Measurements from ENCODE around the gene LMOD2. TPM values are rescaled to one million over a fixed set of nuclear protein-coding genes. Genes with fewer than 3 reads are reported as not detected.

Gene LMOD2
- total RNA-seq, 6 experiments from 2014 or later, result not detected

- no peaks in the 10 kb centered on the region for H3K36me3 Mint-ChIP-seq (ENCODE audit: low read depth)
- H3K9me3 Mint-ChIP-seq, result no peaks in the 10 kb centered on the region
- peak; percentile 20 for DNase-seq
- no peak for TF ChIP-seq CTCF (IDR thresholded peaks at IDR 0.05)
- H3K27ac Mint-ChIP-seq, result no peak overlapping the region
- peaks cover 5% of the 10 kb centered on the region; the same call in 1 of the 2 replicates for H3K4me1 Mint-ChIP-seq (ENCODE audit: low read depth)
- no peak overlapping the region for H3K4me3 Mint-ChIP-seq
- peaks cover 12% of the 10 kb centered on the region for H3K27me3 Mint-ChIP-seq (ENCODE audit: insufficient read depth)
These were observed 40.3 kb upstream of the LMOD2 start for GRCh38 chr7:123615344-123615743.

GRCh38 chr7:123616223-123616622 lies 39.4 kb upstream of the LMOD2 start:
- no peak overlapping the region for H3K27ac Mint-ChIP-seq
- no peaks in the 10 kb centered on the region for H3K36me3 Mint-ChIP-seq (ENCODE audit: low read depth)
- no peak for TF ChIP-seq CTCF (IDR thresholded peaks at IDR 0.05)
- no peak overlapping the region for H3K4me3 Mint-ChIP-seq
- H3K9me3 Mint-ChIP-seq, result no peaks in the 10 kb centered on the region
- peaks cover 5% of the 10 kb centered on the region; the same call in 1 of the 2 replicates for H3K4me1 Mint-ChIP-seq (ENCODE audit: low read depth)
- DNase-seq, result no peak
- H3K27me3 Mint-ChIP-seq (ENCODE audit: insufficient read depth), result peaks cover 12% of the 10 kb centered on the region

- no peak overlapping the region for H3K4me3 Mint-ChIP-seq
- no peak overlapping the region for H3K27ac Mint-ChIP-seq
- H3K36me3 Mint-ChIP-seq (ENCODE audit: low read depth), result no peaks in the 10 kb centered on the region
- TF ChIP-seq CTCF (IDR thresholded peaks at IDR 0.05), result no peak
- H3K4me1 Mint-ChIP-seq (ENCODE audit: low read depth), result no peaks in the 10 kb centered on the region; the same call in 1 of the 2 replicates
- no peaks in the 10 kb centered on the region for H3K9me3 Mint-ChIP-seq
- peaks cover 9% of the 10 kb centered on the region for H3K27me3 Mint-ChIP-seq (ENCODE audit: insufficient read depth)
- no peak for DNase-seq
These were observed 34.0 kb upstream of the LMOD2 start for GRCh38 chr7:123621707-123622106.

- DNase-seq, result no peak
- no peaks in the 10 kb centered on the region; the same call in 1 of the 2 replicates for H3K4me1 Mint-ChIP-seq (ENCODE audit: low read depth)
- H3K36me3 Mint-ChIP-seq (ENCODE audit: low read depth), result no peaks in the 10 kb centered on the region
- no peak overlapping the region for H3K27ac Mint-ChIP-seq
- H3K4me3 Mint-ChIP-seq, result no peak overlapping the region
- H3K27me3 Mint-ChIP-seq (ENCODE audit: insufficient read depth), result peaks cover 9% of the 10 kb centered on the region
- TF ChIP-seq CTCF (IDR thresholded peaks at IDR 0.05), result no peak
- no peaks in the 10 kb centered on the region for H3K9me3 Mint-ChIP-seq
These were observed 32.8 kb upstream of the LMOD2 start for GRCh38 chr7:123622660-123623386.

- Mint-ChIP-seq H3K9me3 (no peaks in the 10 kb centered on the region), H3K27me3 (ENCODE audit: insufficient read depth) (peaks cover 6% of the 10 kb centered on the region; the same call in 1 of the 2 replicates), H3K4me3 (no peak overlapping the region), H3K4me1 (ENCODE audit: low read depth) (no peaks in the 10 kb centered on the region; the same call in 1 of the 2 replicates), H3K27ac (no peak overlapping the region), H3K36me3 (ENCODE audit: low read depth) (no peaks in the 10 kb centered on the region)
- peak; percentile 82 for TF ChIP-seq CTCF (IDR thresholded peaks at IDR 0.05)
- DNase-seq, result peak; percentile 13
These were observed 31.0 kb upstream of the LMOD2 start for GRCh38 chr7:123624527-123625183.

All from HFFc6 (cell line).